Subcutaneous preadipocyte (primary cell): ENCODE data around the gene SERPINI2. TPM values are rescaled to one million over a fixed set of nuclear protein-coding genes. Genes with fewer than 3 reads are reported as not detected.

Experiments
- total RNA-seq: library from RNA; depleted of rRNA; stranded (reverse); fragments of >200 nt; gene quantifications from 2 replicates; pipeline ENCODE4 v1.2.3, GENCODE V29; 2012

The SERPINI2 gene, protein sequence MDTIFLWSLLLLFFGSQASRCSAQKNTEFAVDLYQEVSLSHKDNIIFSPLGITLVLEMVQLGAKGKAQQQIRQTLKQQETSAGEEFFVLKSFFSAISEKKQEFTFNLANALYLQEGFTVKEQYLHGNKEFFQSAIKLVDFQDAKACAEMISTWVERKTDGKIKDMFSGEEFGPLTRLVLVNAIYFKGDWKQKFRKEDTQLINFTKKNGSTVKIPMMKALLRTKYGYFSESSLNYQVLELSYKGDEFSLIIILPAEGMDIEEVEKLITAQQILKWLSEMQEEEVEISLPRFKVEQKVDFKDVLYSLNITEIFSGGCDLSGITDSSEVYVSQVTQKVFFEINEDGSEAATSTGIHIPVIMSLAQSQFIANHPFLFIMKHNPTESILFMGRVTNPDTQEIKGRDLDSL
- total RNA-seq: not detected in 2 replicates

DNA sequence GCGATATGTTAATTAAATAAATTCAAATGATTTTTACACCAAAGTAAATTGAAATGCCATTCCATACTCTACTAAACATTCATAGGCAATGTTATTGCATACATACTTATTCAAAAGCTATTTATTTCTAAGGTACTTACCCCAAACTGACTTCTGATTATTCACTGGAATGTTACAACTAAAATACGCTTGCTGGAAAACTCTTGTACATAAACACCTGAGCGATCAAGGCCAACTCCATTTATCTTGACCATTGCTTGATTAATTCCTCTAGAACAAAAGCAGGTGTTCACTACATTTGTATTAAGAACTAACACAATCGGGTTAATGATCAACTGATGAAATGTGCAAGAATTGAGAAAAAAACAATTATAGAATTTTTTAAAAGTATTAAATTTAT is at the start of gene SERPINI2:
TSS of gene SERPINI2 (minus strand) at position 180 of the 400 bp plus-strand sequence. CDS start 2,208 bp downstream, outside the sequence.

Other genes starting within 250 kb of the SERPINI2 start
- gene ZBBX, start 93.7 kb downstream of the SERPINI2 start, total RNA-seq: not detected in 2 replicates
- under 0.01 and 0.20 TPM in 2 replicates for gene WDR49, start 179.9 kb upstream of the SERPINI2 start, total RNA-seq